Measurements from ENCODE around the gene TRIM63.

TRIM63 gene

DNA sequence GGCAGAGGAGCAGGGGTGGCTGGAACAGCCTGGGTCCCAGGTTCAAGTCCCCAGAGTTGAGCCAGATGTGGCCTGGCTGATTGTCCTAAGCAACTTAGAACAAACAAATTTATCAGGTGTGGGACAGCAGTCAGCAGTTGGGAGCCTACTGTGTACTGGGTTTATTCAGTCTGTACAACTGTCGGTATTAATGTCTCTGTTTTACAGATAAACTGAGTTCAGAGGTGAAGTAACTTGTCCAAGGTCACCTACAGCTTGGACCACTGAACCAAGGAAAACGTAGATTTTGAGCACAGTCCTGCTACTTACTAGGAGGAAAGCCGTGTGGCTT lies 14.6 kb upstream of the TRIM63 start:
- DNase-seq (ENCODE audit: low spot score): no peak
- TF ChIP-seq, protein P1, sequence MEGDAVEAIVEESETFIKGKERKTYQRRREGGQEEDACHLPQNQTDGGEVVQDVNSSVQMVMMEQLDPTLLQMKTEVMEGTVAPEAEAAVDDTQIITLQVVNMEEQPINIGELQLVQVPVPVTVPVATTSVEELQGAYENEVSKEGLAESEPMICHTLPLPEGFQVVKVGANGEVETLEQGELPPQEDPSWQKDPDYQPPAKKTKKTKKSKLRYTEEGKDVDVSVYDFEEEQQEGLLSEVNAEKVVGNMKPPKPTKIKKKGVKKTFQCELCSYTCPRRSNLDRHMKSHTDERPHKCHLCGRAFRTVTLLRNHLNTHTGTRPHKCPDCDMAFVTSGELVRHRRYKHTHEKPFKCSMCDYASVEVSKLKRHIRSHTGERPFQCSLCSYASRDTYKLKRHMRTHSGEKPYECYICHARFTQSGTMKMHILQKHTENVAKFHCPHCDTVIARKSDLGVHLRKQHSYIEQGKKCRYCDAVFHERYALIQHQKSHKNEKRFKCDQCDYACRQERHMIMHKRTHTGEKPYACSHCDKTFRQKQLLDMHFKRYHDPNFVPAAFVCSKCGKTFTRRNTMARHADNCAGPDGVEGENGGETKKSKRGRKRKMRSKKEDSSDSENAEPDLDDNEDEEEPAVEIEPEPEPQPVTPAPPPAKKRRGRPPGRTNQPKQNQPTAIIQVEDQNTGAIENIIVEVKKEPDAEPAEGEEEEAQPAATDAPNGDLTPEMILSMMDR (IDR thresholded peaks at IDR 0.05; ENCODE audit: poor library complexity, severe bottlenecking): no peak
- no peaks in the 10 kb centered on the region for H3K4me1 ChIP-seq (ENCODE audit: insufficient read depth, poor library complexity, severe bottlenecking)
- no peak overlapping the region for H3K27ac ChIP-seq (ENCODE audit: poor library complexity, severe bottlenecking)
- H3K27me3 ChIP-seq (ENCODE audit: insufficient read depth, poor library complexity, severe bottlenecking): no peaks in the 10 kb centered on the region
- no peak overlapping the region for H3K4me3 ChIP-seq (ENCODE audit: severe bottlenecking)
- no peaks in the 10 kb centered on the region for H3K9me3 ChIP-seq (ENCODE audit: severe bottlenecking)
- no peak for ATAC-seq (ENCODE audit: low read depth)
- H3K36me3 ChIP-seq (ENCODE audit: low read depth): no peaks in the 10 kb centered on the region

DNA sequence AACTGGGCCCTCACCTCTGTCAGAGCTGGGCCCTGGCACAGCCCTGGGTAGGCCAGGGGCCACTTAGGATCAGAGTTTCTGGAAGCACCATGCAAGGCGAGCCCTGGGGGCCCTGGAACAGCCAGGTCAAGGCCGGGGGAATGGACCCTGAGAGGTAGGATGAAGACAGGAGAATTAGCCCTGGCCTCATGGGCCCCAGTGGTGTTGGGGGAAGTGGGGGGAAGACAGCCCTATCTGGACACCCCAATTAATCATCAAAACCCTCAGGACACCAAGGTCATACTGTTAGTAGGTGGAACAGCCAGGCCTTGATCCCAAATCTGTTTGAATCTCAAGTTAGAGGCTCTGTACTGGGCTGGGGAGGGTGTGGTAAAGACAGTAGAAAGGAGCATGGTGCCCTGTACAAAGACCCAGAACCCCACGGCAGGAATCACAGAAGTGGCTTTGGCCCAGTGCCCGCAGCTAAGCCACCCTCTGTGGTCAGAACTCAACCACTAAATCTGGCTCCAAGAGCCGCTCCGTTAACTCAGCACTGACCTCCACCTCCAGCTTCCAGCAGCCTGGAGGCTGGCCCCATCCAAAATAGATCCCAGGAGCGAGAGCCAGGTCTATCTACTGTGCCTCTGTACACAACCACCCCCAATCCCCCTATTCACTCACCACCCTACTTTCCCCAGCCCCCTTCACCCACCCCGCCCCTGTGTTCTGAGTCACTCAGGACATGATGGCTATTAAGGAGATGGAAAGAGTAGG lies 14.0 kb upstream of the TRIM63 start:
- Histone ChIP-seq H3K36me3 (ENCODE audit: low read depth) (no peaks in the 10 kb centered on the region), H3K4me1 (ENCODE audit: insufficient read depth, poor library complexity, severe bottlenecking) (no peaks in the 10 kb centered on the region), H3K9me3 (ENCODE audit: severe bottlenecking) (no peaks in the 10 kb centered on the region), H3K4me3 (ENCODE audit: severe bottlenecking) (no peak overlapping the region), H3K27me3 (ENCODE audit: insufficient read depth, poor library complexity, severe bottlenecking) (no peaks in the 10 kb centered on the region), H3K27ac (ENCODE audit: poor library complexity, severe bottlenecking) (no peak overlapping the region)
- ATAC-seq (ENCODE audit: low read depth) (no peak), DNase-seq (ENCODE audit: low spot score) (no peak)
- TF ChIP-seq, protein P1 (IDR thresholded peaks at IDR 0.05; ENCODE audit: poor library complexity, severe bottlenecking): no peak

DNA sequence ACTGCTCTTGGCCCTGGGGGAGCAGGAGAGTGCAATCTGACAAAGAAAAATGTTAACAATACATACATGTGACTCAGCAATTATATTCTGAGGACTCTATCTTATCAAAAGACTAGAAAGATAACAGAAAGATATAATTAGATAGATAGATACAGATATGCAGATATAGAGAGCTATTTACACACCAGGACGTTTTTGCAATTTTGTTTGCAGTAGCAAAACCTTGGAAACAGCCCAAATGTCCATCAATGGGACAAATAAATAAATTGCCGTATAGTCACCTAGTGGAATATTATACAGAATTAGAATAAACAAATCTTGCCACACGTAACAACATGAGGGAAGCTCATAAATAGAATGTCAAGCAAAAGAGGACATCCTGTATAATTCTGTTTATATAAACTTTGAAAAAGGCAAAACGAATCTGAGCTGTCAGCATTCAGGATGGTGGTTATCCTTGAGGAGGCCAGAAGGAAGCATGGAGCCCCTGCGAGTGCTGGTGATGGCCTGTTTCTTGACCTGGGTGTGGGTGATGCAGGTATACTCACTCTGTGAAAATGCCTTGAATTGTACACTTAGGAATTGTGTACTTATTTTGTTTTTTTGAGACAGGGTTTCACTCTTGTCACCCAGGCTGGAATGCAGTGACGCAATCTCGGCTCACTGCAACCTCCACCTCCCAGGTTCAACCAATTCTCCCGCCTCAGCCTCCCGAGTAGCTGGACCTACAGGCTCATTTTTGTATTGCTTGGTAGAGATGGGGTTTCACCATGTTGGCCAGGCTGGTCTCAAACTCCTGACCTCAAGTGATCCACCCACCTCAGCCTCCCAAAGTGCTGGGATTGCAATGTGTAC lies 12.8 kb upstream of the TRIM63 start:
- Histone ChIP-seq H3K36me3 (ENCODE audit: low read depth) (no peaks in the 10 kb centered on the region), H3K4me3 (ENCODE audit: severe bottlenecking) (no peak overlapping the region), H3K27me3 (ENCODE audit: insufficient read depth, poor library complexity, severe bottlenecking) (no peaks in the 10 kb centered on the region), H3K27ac (ENCODE audit: poor library complexity, severe bottlenecking) (no peak overlapping the region), H3K4me1 (ENCODE audit: insufficient read depth, poor library complexity, severe bottlenecking) (no peaks in the 10 kb centered on the region), H3K9me3 (ENCODE audit: severe bottlenecking) (no peaks in the 10 kb centered on the region)
- no peak for DNase-seq (ENCODE audit: low spot score)
- TF ChIP-seq, protein P1 (IDR thresholded peaks at IDR 0.05; ENCODE audit: poor library complexity, severe bottlenecking): no peak
- ATAC-seq (ENCODE audit: low read depth): no peak

DNA sequence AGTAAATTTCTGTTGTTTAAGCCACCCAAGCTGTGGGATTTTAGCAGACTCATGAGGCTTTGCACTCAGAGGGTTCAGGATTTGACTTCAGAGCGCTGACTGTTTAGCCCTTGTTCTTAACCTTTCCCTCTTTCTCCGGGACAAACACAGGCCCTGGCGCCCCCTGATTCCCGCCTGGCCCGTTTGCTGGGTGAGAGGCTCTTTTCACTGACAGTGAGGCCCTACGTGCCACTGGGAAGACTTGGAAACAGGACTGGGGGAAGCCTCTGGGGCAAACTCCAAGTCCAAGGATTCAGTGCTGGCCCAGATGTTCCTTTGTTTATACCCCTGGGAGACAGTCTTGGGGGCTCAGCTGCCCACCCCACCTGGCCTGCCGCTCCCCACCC lies 11.7 kb upstream of the TRIM63 start:
- TF ChIP-seq, protein P1 (IDR thresholded peaks at IDR 0.05; ENCODE audit: poor library complexity, severe bottlenecking): no peak
- no peaks in the 10 kb centered on the region for H3K9me3 ChIP-seq (ENCODE audit: severe bottlenecking)
- H3K27ac ChIP-seq (ENCODE audit: poor library complexity, severe bottlenecking): no peak overlapping the region
- H3K4me1 ChIP-seq (ENCODE audit: insufficient read depth, poor library complexity, severe bottlenecking): no peaks in the 10 kb centered on the region
- DNase-seq (ENCODE audit: low spot score) (no peak), ATAC-seq (ENCODE audit: low read depth) (no peak)
- H3K27me3 ChIP-seq (ENCODE audit: insufficient read depth, poor library complexity, severe bottlenecking): no peaks in the 10 kb centered on the region
- no peaks in the 10 kb centered on the region for H3K36me3 ChIP-seq (ENCODE audit: low read depth)
- H3K4me3 ChIP-seq (ENCODE audit: severe bottlenecking): no peak overlapping the region

Data from RWPE2 (cell line).